SK-N-MC (cell line): ENCODE data around the gene SLCO4A1.

ENCODE experiments used
- DNase-seq: peaks from one replicate; pipeline ENCODE4 v3.0.0-alpha.2; 2011; ENCODE audit warnings: low read depth, low spot score
- H3K27ac ChIP-seq: fragments of 200-600 bp; sonication (generic); 2 replicates; pipeline ENCODE4 v1.5.1; 2016; ENCODE audit warnings: mixed run types
- H3K36me3 ChIP-seq: fragments of 200-600 bp; sonication (generic); 2 replicates; pipeline ENCODE4 v1.6.1; 2017; ENCODE audit warnings: antibody characterized with exemption, low read length, mixed read lengths; ENCODE audit not compliant: insufficient read depth
- H3K4me3 ChIP-seq: fragments of 200-600 bp; sonication (generic); 2 replicates; pipeline ENCODE4 v1.5.1; 2016
- H3K9ac ChIP-seq: fragments of 200-600 bp; sonication (generic); 2 replicates; pipeline ENCODE4 v1.8.0; 2017; ENCODE audit warnings: mixed run types, mixed read lengths; ENCODE audit not compliant: insufficient read length
- H3K9me3 ChIP-seq: fragments of 200-600 bp; sonication (generic); 2 replicates; pipeline ENCODE4 v1.6.1; 2017; ENCODE audit warnings: low read depth, mild to moderate bottlenecking, antibody characterized with exemption, low read length, moderate library complexity, mixed read lengths
- EZH2 ChIP-seq: fragments of 200-600 bp; sonication (generic); IDR thresholded peaks from one replicate; pipeline ENCODE4 v1.6.1; 2017; ENCODE audit warnings: antibody characterized with exemption
- FOXP2 ChIP-seq: optimal IDR thresholded peaks from 2 replicates; pipeline ENCODE3; 2011; ENCODE audit warnings: mild to moderate bottlenecking, moderate library complexity; ENCODE audit not compliant: insufficient read depth; ENCODE audit errors: extremely low read length, control extremely low read depth
- POLR2AphosphoS5 ChIP-seq: IDR thresholded peaks from 2 replicates; pipeline ENCODE4 v1.6.1; 2012; ENCODE audit warnings: mild to moderate bottlenecking, low read depth, low read length, borderline replicate concordance

Gene SLCO4A1

DNA sequence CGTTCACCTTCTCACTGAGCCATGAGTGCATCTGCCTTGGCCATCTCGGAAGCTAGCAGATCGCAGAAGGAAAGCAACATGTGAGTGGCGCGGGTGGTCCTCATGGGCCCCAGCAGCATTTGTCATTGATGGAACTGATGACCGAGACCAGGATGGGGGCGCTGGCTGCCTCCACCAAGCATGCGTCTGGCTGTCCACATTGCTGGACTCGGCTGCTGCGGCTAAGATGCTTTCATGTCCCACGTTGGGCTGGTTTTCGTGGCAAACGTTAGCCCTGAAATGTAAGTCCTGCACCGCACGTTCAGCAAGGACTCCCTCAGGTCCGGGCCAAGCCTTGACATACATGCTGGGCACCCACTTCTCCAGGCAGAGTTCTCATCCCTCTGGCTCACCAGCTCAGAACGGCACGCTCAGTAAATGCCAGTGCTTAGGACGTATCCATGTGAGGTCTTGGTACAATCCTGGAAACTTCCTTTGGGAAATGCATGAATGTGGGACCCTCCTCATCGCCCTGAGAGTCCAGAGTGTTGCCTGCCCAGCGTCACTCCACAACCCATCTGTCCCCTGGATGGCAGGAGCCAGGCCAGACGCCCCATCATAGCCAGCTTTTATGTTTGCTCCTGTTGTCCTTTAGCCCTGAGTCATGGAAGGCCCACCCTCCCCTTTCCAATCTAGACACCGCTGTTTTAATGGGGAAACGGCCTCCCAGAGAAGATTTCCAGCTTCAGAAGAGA is 8.4 kb downstream of the SLCO4A1 start:
- Histone ChIP-seq H3K9me3 (no peaks in the 10 kb centered on the region), H3K27ac (peak overlapping the region; percentile 73), H3K9ac (no peak overlapping the region), H3K4me3 (peak overlapping the region; percentile 62), H3K36me3 (peaks cover 3% of the 10 kb centered on the region; the same call in 1 of the 2 replicates)
- no peak for TF ChIP-seq FOXP2
- TF ChIP-seq POLR2AphosphoS5 = no peak
- TF ChIP-seq EZH2 = no peak
- DNase-seq = no peak

GRCh38 chr20:62651285-62652021 is 9.2 kb downstream of the SLCO4A1 start:
- no peak for TF ChIP-seq FOXP2
- TF ChIP-seq POLR2AphosphoS5 = peak; percentile 69; the same call in 1 of the 2 replicates
- TF ChIP-seq EZH2 = no peak
- H3K36me3 ChIP-seq = peaks cover 3% of the 10 kb centered on the region; the same call in 1 of the 2 replicates
- no peak overlapping the region for H3K9ac ChIP-seq
- H3K9me3 ChIP-seq = no peaks in the 10 kb centered on the region
- H3K4me3 ChIP-seq = peak overlapping the region; percentile 62
- peak; percentile 85 for DNase-seq
- peak overlapping the region; percentile 73 for H3K27ac ChIP-seq

- TF ChIP-seq POLR2AphosphoS5 = no peak
- no peak for TF ChIP-seq EZH2
- TF ChIP-seq FOXP2 = no peak
- Histone ChIP-seq H3K27ac (no peak overlapping the region), H3K9me3 (no peaks in the 10 kb centered on the region), H3K36me3 (peaks cover 3% of the 10 kb centered on the region; the same call in 1 of the 2 replicates), H3K4me3 (no peak overlapping the region), H3K9ac (no peak overlapping the region)
- no peak for DNase-seq
These were observed 10.0 kb downstream of the SLCO4A1 start for GRCh38 chr20:62652041-62652893.

GRCh38 chr20:62652894-62653305 is 10.6 kb downstream of the SLCO4A1 start:
- no peak overlapping the region for H3K9ac ChIP-seq

DNA sequence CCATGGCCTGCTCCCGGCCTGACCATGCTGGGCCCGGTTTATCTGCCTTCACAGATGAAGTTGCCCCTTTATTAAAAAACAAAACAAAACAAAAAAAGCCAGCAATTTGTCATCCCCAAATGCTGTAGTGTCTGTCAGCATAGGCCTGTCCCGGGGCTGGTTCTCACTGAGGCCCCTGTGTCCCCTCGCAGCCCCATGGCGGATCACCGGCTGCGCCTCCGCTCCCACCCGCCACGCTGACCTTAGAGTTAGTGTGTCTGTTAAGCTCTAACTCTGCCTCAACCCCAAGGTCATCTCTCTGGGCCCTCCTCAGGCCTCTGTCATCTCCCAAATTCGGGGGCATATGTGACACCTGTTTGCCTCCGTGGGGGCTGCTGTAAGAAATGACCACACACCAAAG is 11.1 kb downstream of the SLCO4A1 start:
- no peak for DNase-seq
- TF ChIP-seq FOXP2 (no peak), POLR2AphosphoS5 (no peak), EZH2 (no peak)
- Histone ChIP-seq H3K9me3 (no peaks in the 10 kb centered on the region), H3K36me3 (peaks cover 3% of the 10 kb centered on the region; the same call in 1 of the 2 replicates), H3K27ac (no peak overlapping the region), H3K4me3 (no peak overlapping the region), H3K9ac (no peak overlapping the region)

More at GRCh38 chr20:62652894-62653305, 10.6 kb downstream of the SLCO4A1 start:
- no peak overlapping the region for H3K4me3 ChIP-seq
- no peak for DNase-seq
- H3K9me3 ChIP-seq = no peaks in the 10 kb centered on the region
- no peak for TF ChIP-seq FOXP2
- no peak for TF ChIP-seq POLR2AphosphoS5
- TF ChIP-seq EZH2 = no peak
- H3K36me3 ChIP-seq = peaks cover 3% of the 10 kb centered on the region; the same call in 1 of the 2 replicates
- no peak overlapping the region for H3K27ac ChIP-seq

DNA sequence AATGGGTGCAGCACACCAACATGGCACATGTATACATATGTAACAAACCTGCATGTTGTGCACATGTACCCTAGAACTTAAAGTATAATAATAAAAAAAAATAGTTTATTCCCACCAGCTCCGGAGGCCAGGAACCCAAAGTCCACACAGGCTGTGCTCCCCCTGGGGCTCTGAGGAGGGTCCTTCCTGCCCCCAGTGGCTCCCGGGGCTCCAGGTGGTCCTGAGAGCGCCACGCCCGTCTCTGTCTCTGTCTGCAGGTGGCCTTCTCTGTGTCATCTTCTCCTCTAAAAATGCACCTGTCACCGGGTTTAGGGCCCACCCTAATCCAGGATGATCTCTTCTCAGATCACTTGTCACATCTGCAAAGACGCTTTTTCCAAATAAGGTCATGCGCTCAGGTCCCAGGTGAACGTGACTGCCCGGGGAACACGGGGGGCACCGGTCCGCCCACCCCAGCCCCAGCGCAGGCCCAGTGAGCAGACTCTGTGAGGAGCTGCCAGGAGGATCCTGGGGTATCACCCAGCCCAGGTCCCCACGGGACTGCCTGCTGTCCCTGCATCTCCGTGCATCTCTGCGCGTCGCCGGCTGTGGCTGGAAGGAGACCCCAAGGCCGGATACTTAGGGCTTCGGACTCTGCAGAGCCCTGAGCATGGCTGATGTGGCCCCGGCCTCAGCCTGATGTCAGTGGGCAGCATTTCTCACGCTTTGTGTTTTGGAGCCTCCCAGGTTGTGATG is 11.8 kb downstream of the SLCO4A1 start:
- Histone ChIP-seq H3K9ac (no peak overlapping the region), H3K4me3 (no peak overlapping the region), H3K27ac (no peak overlapping the region), H3K36me3 (peaks cover 3% of the 10 kb centered on the region; the same call in 1 of the 2 replicates), H3K9me3 (no peaks in the 10 kb centered on the region)
- no peak for DNase-seq
- TF ChIP-seq EZH2 (no peak), FOXP2 (no peak), POLR2AphosphoS5 (no peak)

- Histone ChIP-seq H3K9ac (no peak overlapping the region), H3K4me3 (no peak overlapping the region), H3K36me3 (0 out of 2 replicates have a peak, but pooled peaks cover 1% of the 10 kb centered on the region), H3K27ac (no peak overlapping the region), H3K9me3 (no peaks in the 10 kb centered on the region)
- no peak for DNase-seq
- no peak for TF ChIP-seq EZH2
- TF ChIP-seq POLR2AphosphoS5 = no peak
- no peak for TF ChIP-seq FOXP2
These were observed 13.2 kb downstream of the SLCO4A1 start for GRCh38 chr20:62655282-62656196.
